Measurements from ENCODE around the gene SHANK1.

Gene SHANK1

GRCh38 chr19:50639121-50640112 is 80.2 kb downstream of the SHANK1 start, which contains the start of gene SYT3:
Gene SYT3 (minus strand): TSS chr19:50639881. CDS start chr19:50637411, 2,470 bp downstream.
- Histone ChIP-seq H3K9me3 (ENCODE audit: low read length) (no peaks in the 10 kb centered on the region), H3K4me3 (ENCODE audit: low read depth, low read length, poor library complexity, severe bottlenecking) (no peak within 1 kb of the TSS), H3K4me2 (ENCODE audit: low read length) (no peak within 1 kb of the TSS), H3K27me3 (ENCODE audit: insufficient read depth, low read length) (no peaks in the 10 kb centered on the region; the same call in 1 of the 2 replicates), H3F3A (ENCODE audit: insufficient read depth, low read length) (no peaks in the 10 kb centered on the region), H2AFZ (ENCODE audit: low read length) (no peak within 1 kb of the TSS), H3K27ac (ENCODE audit: low read depth, low read length, poor library complexity, severe bottlenecking) (no peak within 1 kb of the TSS), H3K9me2 (ENCODE audit: low read depth, low read length) (no peaks in the 10 kb centered on the region), H3K9ac (ENCODE audit: low read length) (no peak within 1 kb of the TSS), H4K20me1 (ENCODE audit: insufficient read depth, low read length) (no peaks in the 10 kb centered on the region), H3K79me2 (ENCODE audit: insufficient read depth, low read length) (no peaks in the 10 kb centered on the region), H3K36me3 (ENCODE audit: insufficient read depth, low read length) (no peaks in the 10 kb centered on the region), H3K4me1 (ENCODE audit: insufficient read depth, low read length, severe bottlenecking) (no peaks in the 10 kb centered on the region)
- TF ChIP-seq EZH2 (IDR thresholded peaks at IDR 0.05; ENCODE audit: borderline replicate concordance, low read length) (no peak), CTCF (IDR thresholded peaks at IDR 0.05; ENCODE audit: low read length) (no peak)

- H3K4me2 ChIP-seq (ENCODE audit: low read length), result no peak overlapping the region
- H3K9me3 ChIP-seq (ENCODE audit: low read length), result peaks cover 7% of the 10 kb centered on the region
- H3K4me3 ChIP-seq (ENCODE audit: low read depth, low read length, poor library complexity, severe bottlenecking), result no peak overlapping the region
- no peak overlapping the region for H2AFZ ChIP-seq (ENCODE audit: low read length)
- no peaks in the 10 kb centered on the region for H3K9me2 ChIP-seq (ENCODE audit: low read depth, low read length)
- H3K9ac ChIP-seq (ENCODE audit: low read length), result no peak overlapping the region
- H3K4me1 ChIP-seq (ENCODE audit: insufficient read depth, low read length, severe bottlenecking), result no peaks in the 10 kb centered on the region
- no peaks in the 10 kb centered on the region for H3F3A ChIP-seq (ENCODE audit: insufficient read depth, low read length)
- no peaks in the 10 kb centered on the region; the same call in 1 of the 2 replicates for H3K27me3 ChIP-seq (ENCODE audit: insufficient read depth, low read length)
- H3K79me2 ChIP-seq (ENCODE audit: insufficient read depth, low read length), result no peaks in the 10 kb centered on the region
- H4K20me1 ChIP-seq (ENCODE audit: insufficient read depth, low read length), result no peaks in the 10 kb centered on the region
- H3K36me3 ChIP-seq (ENCODE audit: insufficient read depth, low read length), result no peaks in the 10 kb centered on the region; the same call in 1 of the 2 replicates
- no peak for TF ChIP-seq CTCF (IDR thresholded peaks at IDR 0.05; ENCODE audit: low read length)
- no peak for TF ChIP-seq EZH2 (IDR thresholded peaks at IDR 0.05; ENCODE audit: borderline replicate concordance, low read length)
- H3K27ac ChIP-seq (ENCODE audit: low read depth, low read length, poor library complexity, severe bottlenecking), result no peak overlapping the region
These were observed 81.0 kb downstream of the SHANK1 start for GRCh38 chr19:50638600-50638999.

GRCh38 chr19:50636317-50637085 is 83.1 kb downstream of the SHANK1 start:
- H3K9ac ChIP-seq (ENCODE audit: low read length), result no peak overlapping the region
- no peaks in the 10 kb centered on the region; the same call in 1 of the 2 replicates for H3K36me3 ChIP-seq (ENCODE audit: insufficient read depth, low read length)
- H4K20me1 ChIP-seq (ENCODE audit: insufficient read depth, low read length), result no peaks in the 10 kb centered on the region
- no peak for TF ChIP-seq EZH2 (IDR thresholded peaks at IDR 0.05; ENCODE audit: borderline replicate concordance, low read length)
- no peak for TF ChIP-seq CTCF (IDR thresholded peaks at IDR 0.05; ENCODE audit: low read length)
- H3K27ac ChIP-seq (ENCODE audit: low read depth, low read length, poor library complexity, severe bottlenecking), result no peak overlapping the region
- H3K27me3 ChIP-seq (ENCODE audit: insufficient read depth, low read length), result 0 out of 2 replicates have a peak, but pooled peaks cover 4% of the 10 kb centered on the region
- H3K4me3 ChIP-seq (ENCODE audit: low read depth, low read length, poor library complexity, severe bottlenecking), result no peak overlapping the region
- no peaks in the 10 kb centered on the region for H3K79me2 ChIP-seq (ENCODE audit: insufficient read depth, low read length)
- no peaks in the 10 kb centered on the region for H3K4me1 ChIP-seq (ENCODE audit: insufficient read depth, low read length, severe bottlenecking)
- no peaks in the 10 kb centered on the region for H3F3A ChIP-seq (ENCODE audit: insufficient read depth, low read length)
- H3K4me2 ChIP-seq (ENCODE audit: low read length), result no peak overlapping the region
- peaks cover 7% of the 10 kb centered on the region for H3K9me3 ChIP-seq (ENCODE audit: low read length)
- no peaks in the 10 kb centered on the region for H3K9me2 ChIP-seq (ENCODE audit: low read depth, low read length)
- no peak overlapping the region for H2AFZ ChIP-seq (ENCODE audit: low read length)

Data from OCI-LY1 (cell line).